UCSD-AML1 (cell line): ENCODE results near the gene GBP1.
"Not testable (repeated sequence)": the region's sequence is repeated elsewhere in the genome, so short reads cannot be mapped to it uniquely, and the experiment has no call there.

ENCODE experiments used
- DNase-seq: peaks from one replicate; lab custom pipeline; 2025; ENCODE audit not compliant: unreplicated experiment; lab: John Stamatoyannopoulos, UW

The GBP1 gene

GRCh38 chr1:89022167-89022959 lies 42.6 kb downstream of the GBP1 start, which contains the start of gene GBP3:
Gene GBP3 (minus strand): TSS chr1:89022866. CDS start chr1:89020721, 2,145 bp downstream.
- DNase-seq: no peak

GRCh38 chr1:89018318-89018717 lies 46.7 kb downstream of the GBP1 start:
- not testable (repeated sequence) for DNase-seq

- DNase-seq: no peak
These were observed 56.5 kb downstream of the GBP1 start for GRCh38 chr1:89008511-89008910.

- no peak for DNase-seq
These were observed 59.5 kb downstream of the GBP1 start for GRCh38 chr1:89005286-89006151.
